ENCODE data around the gene KCNMA1.

KCNMA1 gene

DNA sequence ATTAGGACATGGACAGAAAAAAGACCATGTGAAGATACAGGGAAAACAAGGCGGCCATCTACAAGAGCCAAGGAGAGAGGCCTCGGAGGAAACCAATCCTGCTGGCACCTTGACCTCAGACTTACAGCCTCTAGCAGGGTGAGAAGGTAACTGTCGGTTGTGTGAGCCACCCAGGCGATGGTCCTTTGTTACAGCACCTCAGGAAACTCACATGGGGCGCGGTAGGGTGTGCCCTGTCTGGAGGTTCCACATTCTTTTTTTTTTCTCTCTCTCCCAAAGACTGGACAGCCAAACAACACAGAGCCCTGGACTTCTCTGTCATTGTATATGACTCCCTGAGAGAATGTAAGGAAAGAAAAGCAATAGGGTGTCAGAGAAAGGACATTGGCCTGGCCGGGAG lies 163.2 kb downstream of the KCNMA1 start:
- DNase-seq, result no peak

DNA sequence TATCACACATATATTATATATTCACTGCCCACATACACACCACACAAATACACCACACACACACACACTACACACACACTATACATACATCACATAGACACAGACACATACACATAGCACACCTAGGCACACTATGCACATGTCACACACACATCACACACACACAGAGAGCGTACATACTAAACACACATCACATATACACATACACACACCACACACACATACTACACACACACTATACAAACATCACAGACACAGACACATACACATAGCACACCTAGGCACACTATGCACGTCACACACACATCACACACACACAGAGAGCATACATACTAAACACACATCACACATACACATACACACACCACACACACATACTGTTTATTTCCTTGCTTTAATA lies 165.5 kb downstream of the KCNMA1 start:
- DNase-seq, result no peak

DNA sequence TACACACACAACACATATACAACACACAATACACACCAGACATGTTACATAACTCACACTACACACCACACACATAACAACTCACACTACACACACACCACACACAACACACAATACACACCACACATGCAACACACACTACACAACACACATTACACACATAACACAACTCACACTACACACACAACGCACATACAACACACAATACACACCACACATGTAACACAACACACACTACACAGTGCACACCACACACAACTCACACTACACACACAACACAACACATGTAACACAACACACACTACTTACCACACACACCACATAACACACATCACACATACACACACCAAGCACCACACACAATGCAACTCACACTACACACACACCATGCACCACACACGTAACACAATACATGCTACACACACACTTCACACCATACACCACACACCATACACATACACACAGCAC lies 166.5 kb downstream of the KCNMA1 start:
- DNase-seq, result no peak

DNA sequence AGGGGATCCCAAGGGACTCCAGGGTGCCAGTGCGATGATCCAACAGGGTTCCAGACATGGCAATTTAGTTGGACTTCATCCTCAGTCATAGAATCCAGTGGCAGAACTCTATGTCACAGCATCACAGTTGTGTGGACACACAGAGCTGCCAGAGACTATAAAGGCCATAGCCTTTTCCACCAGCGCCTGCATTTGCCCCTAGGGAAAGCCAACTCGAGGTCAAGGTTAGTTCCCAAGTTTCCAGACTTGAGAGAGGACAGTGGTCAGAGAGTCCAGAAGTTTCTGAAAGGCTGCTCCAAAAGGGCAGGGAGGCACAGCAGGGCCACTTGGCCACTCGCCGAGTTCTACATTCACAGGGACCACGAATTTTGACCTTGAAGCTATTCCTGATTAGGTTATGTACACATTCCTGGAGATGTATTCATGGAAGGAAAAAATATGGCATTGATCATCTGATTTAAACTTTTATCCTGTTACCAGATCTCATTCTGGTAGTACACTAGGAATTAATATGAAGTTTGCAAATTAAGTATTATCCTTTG lies 170.1 kb downstream of the KCNMA1 start:
- no peak for DNase-seq

DNA sequence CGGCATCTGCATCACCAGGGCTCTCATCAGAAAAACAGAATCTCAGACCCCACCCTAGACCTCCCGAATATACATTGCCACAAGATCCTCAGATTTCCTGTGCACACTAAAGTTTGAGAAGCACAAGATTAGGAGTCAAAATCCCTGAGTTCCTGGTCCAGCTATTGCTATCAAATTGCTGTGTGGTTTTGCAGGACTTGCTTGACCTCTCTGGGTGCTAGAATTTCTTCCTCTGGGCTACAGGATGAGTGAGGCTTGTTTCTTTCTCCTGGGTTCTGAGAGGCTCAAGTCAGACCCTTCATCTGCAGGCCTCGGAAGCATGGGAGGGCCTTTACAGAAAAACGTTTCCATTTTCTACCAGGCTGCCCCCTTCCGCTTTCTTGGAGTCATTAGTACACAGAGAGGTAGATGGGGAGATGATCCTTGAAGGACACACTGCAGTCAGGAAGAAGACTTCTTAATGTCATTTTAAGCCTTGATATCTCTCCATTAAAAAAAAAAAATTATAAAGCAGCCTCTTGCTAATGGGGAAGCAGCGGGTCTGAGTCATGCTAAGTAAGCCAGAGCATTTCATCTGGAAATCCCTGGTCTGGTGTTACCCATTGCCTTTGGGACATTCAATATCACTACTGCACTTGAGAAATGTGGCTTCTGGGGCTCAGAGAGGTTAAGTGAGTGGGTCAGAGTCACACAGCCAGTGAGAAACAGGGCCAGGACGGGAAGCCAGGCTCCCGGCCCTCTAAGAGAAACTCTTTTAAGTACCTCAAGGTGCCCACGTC lies 173.5 kb downstream of the KCNMA1 start:
- DNase-seq, result no peak

DNA sequence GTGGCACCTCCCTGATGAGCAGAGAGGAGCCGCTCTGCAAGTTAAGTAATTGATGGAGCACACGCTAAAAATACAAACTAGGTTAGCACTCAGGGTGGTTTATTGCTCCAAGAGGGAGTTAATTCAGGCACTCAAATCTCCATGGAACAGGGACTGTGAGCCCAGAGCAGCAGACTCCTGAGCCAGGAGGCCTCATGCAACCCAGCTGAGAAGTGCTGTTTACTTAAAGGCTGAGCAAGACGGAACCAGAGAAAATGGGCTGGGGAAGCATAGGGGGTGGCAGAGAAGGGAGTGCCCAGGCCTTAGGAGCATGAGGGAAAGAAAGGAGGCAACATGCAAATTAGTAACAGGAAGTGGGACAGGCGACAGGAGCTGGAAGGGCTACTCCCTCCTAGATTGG lies 174.1 kb downstream of the KCNMA1 start:
- no peak for DNase-seq

DNA sequence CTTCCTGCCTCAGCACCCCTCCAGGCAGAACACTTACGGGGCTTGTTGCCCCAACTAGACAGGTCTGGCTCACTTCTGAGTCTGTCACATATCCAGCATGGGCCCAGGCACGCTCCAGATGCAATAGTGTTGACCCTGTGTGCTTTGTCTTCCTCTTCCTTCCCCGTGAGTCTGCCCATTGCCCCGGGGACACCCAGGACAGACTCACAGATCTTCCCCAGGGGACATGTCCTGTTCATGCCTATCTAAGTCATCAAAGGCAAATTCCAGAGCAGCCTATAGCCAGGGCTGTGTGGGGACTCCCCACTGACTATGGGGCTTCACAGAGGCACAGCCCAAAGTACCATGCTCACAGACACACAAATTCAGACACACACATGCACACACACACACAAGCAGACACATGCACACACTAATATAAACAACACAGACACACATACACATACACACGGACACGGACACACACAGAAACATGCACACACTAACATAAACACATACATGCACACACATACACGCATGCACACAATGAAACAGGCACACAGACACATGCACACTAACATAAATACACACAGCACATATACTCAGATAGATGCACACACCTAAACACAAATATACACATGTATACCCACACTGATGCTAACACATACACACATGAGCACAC lies 175.8 kb downstream of the KCNMA1 start:
- no peak for DNase-seq

DNA sequence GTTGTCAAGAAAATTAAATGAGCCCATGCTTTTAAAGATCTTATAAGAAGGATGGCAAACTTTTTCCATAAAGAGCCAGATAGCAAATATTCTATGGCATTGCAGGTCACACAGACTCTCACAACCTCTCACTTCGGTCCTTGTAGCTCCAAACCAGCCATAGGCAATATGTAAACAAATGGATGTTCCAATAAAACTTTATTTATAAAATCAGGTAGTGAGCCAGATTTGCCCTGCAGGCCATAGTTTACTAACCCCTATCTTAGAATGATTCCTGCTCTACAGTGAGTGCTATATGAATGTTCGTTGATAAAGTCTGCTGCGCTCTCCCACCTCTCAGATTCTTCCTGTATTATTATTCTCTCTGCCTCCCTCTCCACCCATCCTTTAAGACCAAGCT lies 177.7 kb downstream of the KCNMA1 start:
- no peak for DNase-seq

DNA sequence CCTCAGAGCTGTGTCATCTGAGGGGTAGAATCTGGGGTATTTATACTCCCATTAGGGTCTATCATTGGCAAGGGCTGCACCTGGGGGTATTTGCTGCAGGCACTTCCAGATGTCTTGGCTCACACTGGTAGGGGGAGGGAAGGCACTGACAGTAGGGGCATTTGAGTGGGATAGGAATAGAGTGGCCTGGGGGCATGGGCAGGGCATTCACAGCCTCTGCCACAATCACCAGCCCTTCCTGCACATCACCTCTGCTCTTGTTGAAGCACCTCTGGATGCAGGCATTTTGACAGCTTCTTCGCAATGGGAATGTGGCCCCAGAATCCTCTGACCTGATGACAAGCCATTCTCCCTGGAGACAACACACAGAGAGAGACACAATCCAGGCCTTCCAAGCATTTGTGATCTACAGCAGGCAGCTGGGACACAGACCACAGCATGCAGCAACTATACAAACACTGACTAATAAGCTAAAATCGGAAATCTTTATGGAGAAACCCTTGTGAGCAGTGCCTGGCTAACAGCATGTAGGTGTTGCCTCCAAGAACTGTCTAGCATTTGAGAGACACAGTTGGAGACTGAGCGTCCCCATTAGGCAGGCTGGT lies 178.5 kb downstream of the KCNMA1 start:
- no peak for DNase-seq

DNA sequence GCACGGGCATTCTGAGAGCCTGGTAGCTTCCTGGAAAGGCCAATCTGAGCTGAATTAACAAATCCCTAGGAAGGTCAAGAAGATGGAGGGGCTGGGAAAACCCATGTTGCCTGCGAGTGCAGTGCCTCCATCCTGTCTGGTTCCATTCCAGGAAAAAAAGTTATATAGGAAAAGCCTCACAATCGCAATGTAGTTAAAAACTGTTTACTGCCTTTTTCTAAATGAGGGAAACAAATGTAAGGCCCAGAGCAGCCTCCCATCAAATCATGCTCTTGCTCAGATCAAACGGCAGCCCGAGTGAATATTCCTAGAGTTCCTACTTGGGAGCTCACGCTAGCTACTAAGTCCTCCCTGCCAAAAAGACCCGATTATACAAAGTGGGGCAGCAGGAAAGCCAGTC lies 179.9 kb downstream of the KCNMA1 start:
- DNase-seq, result no peak

DNA sequence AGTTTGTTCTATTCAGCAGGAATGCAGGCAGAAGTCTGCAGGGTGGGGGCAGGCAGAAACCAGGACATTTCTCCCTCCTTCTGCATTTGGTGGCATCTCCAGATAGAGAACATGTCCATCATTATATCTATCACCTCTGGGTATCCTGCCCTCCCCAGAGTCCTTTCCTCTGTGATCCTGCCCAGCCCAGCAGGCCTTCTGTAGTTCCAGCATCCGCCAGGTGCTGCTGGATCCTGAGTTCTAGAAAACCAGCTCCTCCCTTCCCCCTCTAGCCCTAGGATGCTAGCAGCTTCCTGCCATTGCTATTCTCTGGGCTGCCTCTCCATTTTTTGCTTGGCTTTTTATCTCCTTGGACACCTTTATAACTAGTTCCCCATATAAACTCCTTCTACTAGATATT lies 180.3 kb downstream of the KCNMA1 start:
- DNase-seq, result no peak

DNA sequence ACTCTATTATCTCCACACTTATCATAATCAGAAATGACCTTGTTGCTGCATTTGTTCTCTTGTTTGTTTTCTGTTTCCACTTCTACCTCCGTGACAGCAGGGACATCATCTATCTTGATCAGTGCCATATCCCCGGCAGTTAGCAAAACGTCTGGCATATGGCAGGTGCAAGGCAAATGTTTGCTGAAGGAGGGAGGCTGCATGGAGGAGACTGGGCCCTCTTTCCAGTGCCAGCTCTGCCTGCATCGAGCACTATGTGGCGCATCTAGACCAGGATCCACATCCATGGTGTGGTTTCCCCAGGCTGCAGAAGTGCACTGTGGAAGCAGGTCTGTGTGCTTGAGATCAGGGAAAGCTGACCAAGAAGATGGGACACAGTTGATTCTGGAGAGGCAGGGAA lies 181.2 kb downstream of the KCNMA1 start:
- DNase-seq, result no peak

DNA sequence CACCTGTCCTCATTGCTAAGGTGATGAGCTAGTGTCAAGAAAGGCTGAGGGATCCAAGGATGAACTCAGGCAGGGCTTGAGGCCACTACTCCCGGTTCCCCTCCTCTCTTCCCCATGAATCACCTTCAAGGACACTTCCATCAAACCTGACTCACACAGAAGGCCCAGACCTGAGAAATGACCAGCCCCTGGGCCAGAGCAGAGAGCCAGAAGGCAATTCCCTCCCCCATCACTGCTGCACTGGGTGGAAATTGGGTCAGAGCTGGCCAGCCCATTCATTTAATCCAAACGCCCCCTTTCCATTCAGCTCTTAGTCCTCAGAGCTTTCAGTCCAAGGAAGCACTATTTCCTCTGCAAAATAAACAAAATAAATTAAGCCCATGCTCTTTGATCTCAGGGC lies 182.0 kb downstream of the KCNMA1 start:
- DNase-seq, result no peak

DNA sequence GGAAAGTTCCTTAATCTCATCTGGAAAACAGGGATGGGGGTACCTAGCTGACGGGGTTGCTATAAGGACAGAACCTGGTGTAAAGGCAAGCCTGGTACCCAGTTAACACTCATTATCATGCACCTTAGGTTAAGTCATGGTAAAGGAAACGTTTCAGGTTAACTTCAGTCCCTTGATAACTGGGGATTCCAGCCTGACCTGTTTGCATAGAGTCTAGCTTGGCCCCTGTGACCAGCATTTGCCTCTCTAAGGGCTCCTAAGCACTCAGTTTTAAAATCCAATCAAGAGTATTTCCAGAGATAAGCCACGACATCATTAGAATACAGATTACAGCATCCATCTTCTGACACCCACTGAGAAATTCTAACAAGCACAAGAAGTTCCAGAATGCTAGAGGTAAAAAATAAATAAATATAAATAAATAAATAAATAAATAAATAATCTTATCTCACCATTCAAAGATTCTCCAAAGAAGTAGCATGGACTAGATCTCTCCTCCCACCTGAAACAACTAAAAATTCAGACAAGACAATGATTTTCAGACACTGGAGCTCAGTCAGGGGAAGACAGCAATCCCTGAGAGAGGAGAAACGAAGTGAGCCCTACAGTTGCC lies 184.6 kb downstream of the KCNMA1 start:
- DNase-seq, result no peak

DNA sequence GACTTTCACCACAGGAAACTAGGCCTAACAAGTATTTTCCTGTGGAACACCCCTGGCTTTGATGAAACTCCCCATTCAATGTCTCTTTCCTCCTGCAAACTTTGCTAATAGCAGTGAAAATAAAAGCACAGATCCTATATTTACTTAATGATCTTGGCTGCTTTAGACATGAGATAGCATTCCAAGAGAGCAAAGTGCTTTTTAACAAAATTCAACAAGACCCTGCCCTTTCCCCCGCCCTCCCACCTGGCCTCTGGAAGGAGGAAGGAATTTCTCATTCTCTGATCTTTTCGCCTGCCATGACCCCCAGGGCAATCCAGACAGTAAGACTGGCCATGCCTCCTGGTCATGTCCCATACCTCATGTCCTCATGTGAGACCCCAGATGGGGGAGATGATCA lies 185.7 kb downstream of the KCNMA1 start:
- DNase-seq, result no peak

DNA sequence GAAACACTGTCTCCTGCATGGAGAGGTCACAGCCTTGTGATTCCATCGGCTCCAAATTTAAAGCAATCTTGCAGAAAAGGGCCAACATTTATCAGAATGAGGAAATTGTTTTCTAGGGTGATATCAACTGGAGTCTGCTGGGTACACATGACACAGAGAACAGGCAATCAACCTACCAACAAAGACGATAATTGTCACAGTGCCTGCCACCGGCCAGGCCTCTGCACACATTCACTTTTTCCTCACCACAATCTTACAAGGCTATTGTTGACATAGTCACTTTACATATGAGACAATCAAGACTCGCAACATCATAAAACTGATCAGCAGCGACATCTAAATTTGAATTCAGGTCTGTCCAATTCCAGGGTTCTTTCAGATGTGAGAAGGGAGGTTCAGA lies 189.4 kb downstream of the KCNMA1 start:
- DNase-seq, result no peak

DNA sequence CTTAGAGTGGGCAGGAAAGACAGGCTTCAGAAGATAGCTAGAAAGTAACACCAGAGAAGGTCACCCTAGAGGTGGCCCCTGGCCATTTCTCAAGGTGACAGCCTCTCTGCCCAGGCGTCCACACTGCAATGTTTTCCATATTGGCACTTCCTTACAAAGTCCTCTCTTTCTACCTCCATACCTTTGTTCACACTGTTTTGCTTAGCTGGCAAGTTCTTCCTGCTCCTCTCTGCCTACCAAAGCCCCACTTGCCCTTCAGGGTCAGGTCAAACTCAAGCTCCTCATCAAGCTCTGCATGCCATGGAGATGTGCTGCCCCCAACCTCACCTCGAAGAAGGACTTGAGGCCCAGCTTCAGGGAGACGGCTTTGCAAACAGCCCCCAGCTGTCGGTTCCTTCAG lies 190.9 kb downstream of the KCNMA1 start:
- no peak for DNase-seq

DNA sequence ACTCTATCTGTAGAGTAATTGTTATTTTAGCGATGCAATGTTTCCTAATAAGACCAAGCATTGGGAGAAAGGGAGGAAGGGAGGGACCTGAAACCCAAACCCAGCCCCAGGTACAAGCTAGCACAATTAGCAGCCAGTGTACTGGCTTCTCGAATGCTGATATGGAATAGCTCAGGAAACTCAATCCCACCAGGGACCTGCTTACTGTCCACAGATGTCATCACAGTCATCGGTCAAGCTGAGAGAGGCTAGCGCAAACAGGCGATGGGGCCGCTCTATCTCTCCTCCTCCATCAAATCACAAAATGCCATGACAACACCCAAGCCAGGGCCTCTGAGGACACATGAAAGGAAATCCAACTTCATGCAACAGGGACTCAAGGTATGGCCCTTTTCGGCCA lies 192.1 kb downstream of the KCNMA1 start:
- DNase-seq, result no peak

DNA sequence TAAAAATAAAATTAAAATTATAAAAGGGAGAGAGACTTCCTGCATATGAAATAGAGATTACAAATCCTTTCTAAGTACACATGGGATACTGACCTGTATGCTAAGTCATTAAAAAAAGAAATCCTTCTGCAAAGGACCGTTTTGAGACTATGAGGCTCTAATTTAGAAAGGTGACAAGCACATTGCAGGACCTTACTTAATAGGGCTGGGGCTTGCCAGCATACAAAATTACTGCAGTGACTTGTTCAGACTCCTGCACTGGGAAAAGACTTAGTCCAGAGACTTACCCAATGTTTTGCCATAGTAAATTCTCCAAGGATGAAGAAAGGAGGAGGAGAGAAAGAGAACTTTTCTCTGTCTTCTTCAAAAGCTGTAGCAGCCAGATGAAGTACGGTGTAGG lies 193.6 kb downstream of the KCNMA1 start:
- no peak for DNase-seq

DNA sequence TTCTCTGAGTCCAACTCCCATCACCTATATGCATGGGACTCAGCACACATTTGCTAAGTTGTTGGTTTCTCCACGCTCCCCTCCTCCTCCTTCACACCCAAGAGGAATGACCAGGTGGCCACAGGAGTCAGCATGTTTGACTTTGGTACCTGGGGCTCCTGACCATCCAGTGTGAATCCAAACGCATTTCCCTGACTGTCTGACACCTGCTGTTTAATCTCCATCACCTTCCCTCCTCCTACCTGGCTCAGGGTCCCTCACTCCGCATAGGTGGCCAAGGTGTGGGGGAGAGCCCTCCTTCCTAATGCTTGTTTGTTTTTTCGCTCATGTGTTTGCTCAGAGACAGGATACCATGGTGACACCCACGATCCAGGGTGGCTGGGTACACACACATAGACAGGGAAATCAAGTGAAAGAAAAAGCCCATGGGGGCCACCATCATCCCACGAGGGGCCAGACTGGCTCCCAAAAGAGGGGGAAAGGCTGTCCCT lies 194.9 kb downstream of the KCNMA1 start:
- DNase-seq, result no peak

DNA sequence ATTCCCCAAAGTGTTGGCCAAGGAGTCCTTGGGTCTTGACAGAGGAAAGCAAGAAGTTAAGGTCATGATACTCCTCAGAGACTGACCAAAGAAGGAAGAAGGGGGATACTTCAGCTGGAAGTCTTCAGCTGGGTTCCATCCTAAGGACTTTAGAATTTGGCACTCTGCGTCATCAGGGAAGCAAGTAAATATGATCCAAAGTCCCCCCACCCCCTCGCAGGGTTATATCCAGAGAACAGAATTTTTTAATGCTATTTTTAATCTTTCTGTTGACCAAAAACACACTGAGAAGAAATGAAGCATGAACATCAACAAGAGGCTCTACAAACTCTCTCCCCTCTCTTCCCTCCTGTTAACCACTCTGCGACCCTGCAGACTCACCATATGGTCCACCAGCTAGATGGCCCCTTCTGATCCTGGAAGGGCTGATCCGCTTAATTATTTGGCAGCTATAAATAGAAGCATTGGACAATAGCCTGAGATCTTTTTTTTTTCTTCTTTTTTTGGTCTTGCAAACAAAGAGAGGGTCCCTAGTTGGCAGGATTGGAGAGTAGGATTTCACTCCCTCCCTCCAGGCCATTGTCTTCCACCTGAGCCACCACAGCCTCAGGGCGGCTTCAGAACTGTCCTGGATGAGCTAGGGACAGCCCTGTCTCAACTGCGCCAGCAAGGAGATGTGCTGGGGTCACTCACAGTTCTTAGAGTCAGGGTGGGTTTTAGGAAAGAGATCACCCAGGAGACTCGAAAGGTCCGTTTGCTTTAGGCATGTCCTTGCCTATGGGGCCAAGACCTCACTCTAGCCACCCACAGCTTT lies 196.0 kb downstream of the KCNMA1 start:
- no peak for DNase-seq

DNA sequence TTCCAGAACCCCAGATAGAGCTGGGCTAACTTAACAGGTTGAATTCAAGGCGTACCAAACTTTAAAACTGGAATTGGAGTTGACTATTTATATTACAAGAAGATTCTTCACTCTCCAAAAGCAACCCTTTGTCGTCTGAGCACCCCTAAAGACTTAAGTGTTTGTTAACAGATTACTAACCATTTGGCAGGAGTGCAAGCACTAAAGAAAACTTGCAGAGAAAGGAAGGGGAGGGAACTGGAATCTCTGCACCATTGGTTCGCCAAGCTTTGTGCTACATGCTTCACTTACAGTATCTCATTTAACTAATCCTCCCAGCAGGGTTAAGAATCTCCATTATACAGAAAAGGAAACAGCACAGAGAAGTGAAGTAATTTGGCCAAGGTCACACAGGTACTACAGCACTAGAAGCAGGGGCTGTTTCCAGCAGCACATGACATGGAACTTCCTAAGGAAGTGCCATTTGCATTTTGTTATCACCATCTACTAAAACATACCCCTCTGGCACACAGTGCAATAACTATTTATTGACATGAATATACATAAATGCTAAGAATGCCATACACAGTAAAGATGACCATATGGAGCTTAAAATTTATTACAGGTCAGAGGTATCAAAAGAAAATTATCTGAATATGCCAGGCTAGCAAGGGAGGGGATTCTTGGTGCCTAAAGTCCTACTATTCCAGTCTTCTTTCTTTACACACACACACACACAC lies 201.2 kb downstream of the KCNMA1 start:
- DNase-seq, result no peak

All from stimulated activated CD4-positive, alpha-beta T cell treated with anti-CD3 and anti-CD28 coated beads, Interleukin-2, amount 100 ng/mL, for 24 hours (primary cell).